Caco-2 (cell line): ENCODE measurements around the gene OR10P1. TPM values are rescaled to one million over a fixed set of nuclear protein-coding genes. Genes with fewer than 3 reads are reported as not detected.

ENCODE experiments used
- BruUV-seq: library from RNA; stranded (reverse); fragments of 400-500 nt; replicated peaks from 2 replicates; lab custom pipeline; 2021; lab: Mats Ljungman, UMichigan
- CTCF ChIA-PET: fragments of 300-600 bp; sonication (Branson Sonifier 250); formaldehyde crosslinking; loops from one replicate; lab custom pipeline; 2022; ENCODE audit warnings: antibody characterized with exemption; lab: Charles Lee
- POLR2A ChIA-PET: fragments of 300-600 bp; sonication (Branson Sonifier 250); formaldehyde crosslinking; loops from one replicate; lab custom pipeline; 2022; ENCODE audit warnings: antibody characterized with exemption; lab: Charles Lee
- DNase-seq, 2 experiments: peaks; one replicate each; pipeline versions ENCODE4 v3.0.0 to v3.0.0-alpha.2; 2020 to 2022
- H3K27me3 ChIP-seq: replicated peaks from 2 replicates; pipeline ENCODE4 v1.6.0; 2011; ENCODE audit warnings: low read length; ENCODE audit not compliant: control insufficient read depth, insufficient read depth
- H3K36me3 ChIP-seq: 2 replicates; pipeline ENCODE4 v1.5.1; 2011; ENCODE audit warnings: low read length; ENCODE audit not compliant: control insufficient read depth, insufficient read depth
- H3K4me1 ChIP-seq: fragments of 250-450 bp; sonication (Bioruptor Pico); 2 replicates; pipeline ENCODE4 v1.5.1; 2020; ENCODE audit warnings: mild to moderate bottlenecking
- H3K4me3 ChIP-seq: 2 replicates; pipeline ENCODE4 v1.5.1; 2011; ENCODE audit warnings: low read depth, mild to moderate bottlenecking, control low read depth, low read length
- H3K9me3 ChIP-seq: fragments of 250-450 bp; sonication (Bioruptor Pico); 2 replicates; pipeline ENCODE4 v1.5.1; 2020; ENCODE audit warnings: mild to moderate bottlenecking, moderate library complexity
- H3K27ac Mint-ChIP-seq: one replicate; pipeline ENCODE4 v1.8.0; 2022; ENCODE audit warnings: mixed read lengths; ENCODE audit not compliant: unreplicated experiment
- H3K27me3 Mint-ChIP-seq: one replicate; pipeline ENCODE4 v1.8.0; 2022; ENCODE audit warnings: mixed read lengths; ENCODE audit not compliant: insufficient read depth, unreplicated experiment
- H3K36me3 Mint-ChIP-seq: one replicate; pipeline ENCODE4 v1.8.0; 2022; ENCODE audit warnings: mild to moderate bottlenecking, mixed read lengths; ENCODE audit not compliant: insufficient read depth, unreplicated experiment
- H3K4me1 Mint-ChIP-seq: one replicate; pipeline ENCODE4 v1.8.0; 2022; ENCODE audit warnings: low read depth, mixed read lengths; ENCODE audit not compliant: unreplicated experiment
- H3K4me3 Mint-ChIP-seq: one replicate; pipeline ENCODE4 v1.8.0; 2022; ENCODE audit warnings: mild to moderate bottlenecking, moderate library complexity, mixed read lengths; ENCODE audit not compliant: unreplicated experiment
- H3K9me3 Mint-ChIP-seq: one replicate; pipeline ENCODE4 v1.8.0; 2022; ENCODE audit warnings: mixed read lengths; ENCODE audit not compliant: unreplicated experiment
- intact Hi-C: fragments of 100-400 bp; cut with micrococcal nuclease; formaldehyde crosslinking; loops from one replicate; pipeline ENCODE4 v1.10.0; 2022; ENCODE audit not compliant: unreplicated experiment
- total RNA-seq: library from RNA; stranded (reverse); gene quantifications from 2 replicates; pipeline ENCODE4 v1.2.3, GENCODE V29; 2022
- TF ChIP-seq, protein P1 (sequence below), 2 experiments: fragments of 200-600 bp in 1 of 2; IDR thresholded peaks; 1 replicate in 1 of 2; 2 replicates in 1 of 2; pipeline versions ENCODE4 v1.5.1 to v1.8.0; 2011 to 2022; ENCODE audit warnings: antibody characterized with exemption in 1 of 2, control low read depth in 1 of 2, inconsistent platforms in 1 of 2, low read depth in 1 of 2, low read length in 1 of 2, mild to moderate bottlenecking in 1 of 2, moderate library complexity in 1 of 2; ENCODE audit not compliant: insufficient read depth in 1 of 2, severe bottlenecking in 1 of 2, unreplicated experiment in 1 of 2

The OR10P1 gene
- total RNA-seq, 1 experiment from 2014 or later = not detected

DNA sequence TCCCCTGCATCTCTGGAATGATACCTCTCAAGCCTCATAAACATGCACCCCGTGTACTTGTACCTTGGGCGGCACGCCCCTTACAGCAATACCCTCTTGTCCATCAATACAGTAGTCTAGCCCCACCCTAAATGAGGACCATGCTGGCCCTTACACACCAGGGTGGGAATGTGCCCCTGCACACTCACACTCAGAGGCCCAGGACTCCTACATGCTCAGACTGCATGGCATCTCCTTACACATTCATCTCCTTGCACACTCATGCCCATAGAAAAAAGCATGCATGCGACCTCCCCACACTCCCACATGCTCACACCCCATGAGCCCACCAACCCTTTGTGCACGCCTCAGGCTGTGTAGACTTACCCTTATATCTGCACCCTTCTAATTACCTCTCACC lies 49.0 kb downstream of the OR10P1 start:
- H3K9me3 Mint-ChIP-seq = no peaks in the 10 kb centered on the region

DNA sequence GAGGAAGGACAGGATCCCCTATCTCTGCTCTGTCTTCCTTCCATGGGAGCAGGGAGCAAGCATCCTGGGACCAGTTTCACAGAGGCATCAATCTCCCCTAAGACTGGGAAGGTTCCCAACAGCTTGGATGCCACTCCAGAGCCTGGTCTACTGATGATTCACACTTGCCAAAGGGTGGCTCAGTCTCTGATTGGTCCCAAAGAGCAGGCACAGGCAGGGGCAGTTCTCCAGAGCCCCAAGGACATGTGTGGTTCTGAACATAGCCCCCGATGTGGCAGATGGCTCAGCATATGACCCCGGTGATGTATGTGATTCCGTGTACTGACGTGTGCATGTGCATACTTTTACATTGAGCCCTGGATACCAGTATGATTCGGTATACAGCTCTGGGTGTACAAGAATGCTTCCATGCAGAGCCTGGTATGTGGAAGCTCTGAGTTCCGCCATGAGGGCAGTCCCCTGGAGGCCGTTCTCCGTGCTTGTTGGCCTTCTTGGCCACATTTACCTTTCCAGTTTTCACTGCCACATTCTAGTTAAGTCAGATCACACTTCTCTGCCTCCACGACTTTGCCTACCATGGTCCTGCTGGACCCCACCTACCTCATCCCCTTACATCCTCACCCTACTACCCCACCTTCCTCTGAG lies 49.8 kb downstream of the OR10P1 start:
- DNase-seq = no peak
- no TSS peak for BruUV-seq
- no peak overlapping the region for H3K4me3 Mint-ChIP-seq
- peaks cover 3% of the 10 kb centered on the region for H3K36me3 Mint-ChIP-seq
- intact Hi-C loops = no loop called here
- H3K36me3 ChIP-seq = peaks cover 3% of the 10 kb centered on the region
- peaks cover 8% of the 10 kb centered on the region for H3K4me1 Mint-ChIP-seq
- TF ChIP-seq, protein P1, sequence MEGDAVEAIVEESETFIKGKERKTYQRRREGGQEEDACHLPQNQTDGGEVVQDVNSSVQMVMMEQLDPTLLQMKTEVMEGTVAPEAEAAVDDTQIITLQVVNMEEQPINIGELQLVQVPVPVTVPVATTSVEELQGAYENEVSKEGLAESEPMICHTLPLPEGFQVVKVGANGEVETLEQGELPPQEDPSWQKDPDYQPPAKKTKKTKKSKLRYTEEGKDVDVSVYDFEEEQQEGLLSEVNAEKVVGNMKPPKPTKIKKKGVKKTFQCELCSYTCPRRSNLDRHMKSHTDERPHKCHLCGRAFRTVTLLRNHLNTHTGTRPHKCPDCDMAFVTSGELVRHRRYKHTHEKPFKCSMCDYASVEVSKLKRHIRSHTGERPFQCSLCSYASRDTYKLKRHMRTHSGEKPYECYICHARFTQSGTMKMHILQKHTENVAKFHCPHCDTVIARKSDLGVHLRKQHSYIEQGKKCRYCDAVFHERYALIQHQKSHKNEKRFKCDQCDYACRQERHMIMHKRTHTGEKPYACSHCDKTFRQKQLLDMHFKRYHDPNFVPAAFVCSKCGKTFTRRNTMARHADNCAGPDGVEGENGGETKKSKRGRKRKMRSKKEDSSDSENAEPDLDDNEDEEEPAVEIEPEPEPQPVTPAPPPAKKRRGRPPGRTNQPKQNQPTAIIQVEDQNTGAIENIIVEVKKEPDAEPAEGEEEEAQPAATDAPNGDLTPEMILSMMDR (IDR thresholded peaks at IDR 0.05; ENCODE audit: insufficient read depth in 1 of 2, low read depth in 1 of 2, low read length in 1 of 2, severe bottlenecking in 1 of 2, unreplicated experiment in 1 of 2) = no peak
- no peaks in the 10 kb centered on the region for H3K27me3 ChIP-seq
- no peaks in the 10 kb centered on the region for H3K9me3 Mint-ChIP-seq
- CTCF ChIA-PET = no interaction called here
- H3K27me3 Mint-ChIP-seq = no peaks in the 10 kb centered on the region
- POLR2A ChIA-PET = no interaction called here
- H3K4me3 ChIP-seq = no peak overlapping the region
- no peak overlapping the region for H3K27ac Mint-ChIP-seq
- no peaks in the 10 kb centered on the region for H3K9me3 ChIP-seq
- peaks cover 4% of the 10 kb centered on the region; the same call in 1 of the 2 replicates for H3K4me1 ChIP-seq

More for the DNA sequence above, 49.0 kb downstream of the OR10P1 start:
- peaks cover 5% of the 10 kb centered on the region for H3K36me3 Mint-ChIP-seq
- no peaks in the 10 kb centered on the region for H3K27me3 ChIP-seq
- no peaks in the 10 kb centered on the region for H3K9me3 ChIP-seq
- peaks cover 3% of the 10 kb centered on the region for H3K36me3 ChIP-seq
- no peak for DNase-seq
- H3K4me3 Mint-ChIP-seq = no peak overlapping the region
- H3K27ac Mint-ChIP-seq = no peak overlapping the region
- no TSS peak for BruUV-seq
- no peak overlapping the region for H3K4me3 ChIP-seq
- TF ChIP-seq, protein P1 (IDR thresholded peaks at IDR 0.05; ENCODE audit: insufficient read depth in 1 of 2, low read depth in 1 of 2, low read length in 1 of 2, severe bottlenecking in 1 of 2, unreplicated experiment in 1 of 2) = no peak
- ChIA-PET CTCF (no interaction called here), POLR2A (no interaction called here)
- H3K4me1 Mint-ChIP-seq = peaks cover 8% of the 10 kb centered on the region
- H3K4me1 ChIP-seq = peaks cover 4% of the 10 kb centered on the region; the same call in 1 of the 2 replicates
- intact Hi-C loops = no loop called here
- no peaks in the 10 kb centered on the region for H3K27me3 Mint-ChIP-seq

Other genes with a start within 250 kb of the OR10P1 start
- gene OR6C65, start 236.4 kb upstream of the OR10P1 start, total RNA-seq = not detected in 2 replicates
- gene OR6C76, start 210.6 kb upstream of the OR10P1 start, total RNA-seq = not detected in 2 replicates
- not detected in 2 replicates for gene OR6C2, start 192.8 kb upstream of the OR10P1 start, total RNA-seq
- gene OR6C70, start 166.8 kb upstream of the OR10P1 start, total RNA-seq = not detected in 2 replicates
- not detected in 2 replicates for gene OR6C68, start 144.5 kb upstream of the OR10P1 start, total RNA-seq
- not detected in 2 replicates for gene OR6C4, start 87.3 kb upstream of the OR10P1 start, total RNA-seq
- gene OR2AP1, start 64.4 kb upstream of the OR10P1 start, total RNA-seq = not detected in 2 replicates
- gene ITGA7, start 71.0 kb downstream of the OR10P1 start, total RNA-seq = 46.1 and 47.0 TPM in 2 replicates
- gene BLOC1S1, start 79.2 kb downstream of the OR10P1 start, total RNA-seq = 59.4 and 73.7 TPM in 2 replicates
- 6.0 and 9.7 TPM in 2 replicates for gene RDH5, start 83.5 kb downstream of the OR10P1 start, total RNA-seq
- 947 and 983 TPM in 2 replicates for gene CD63, start 92.1 kb downstream of the OR10P1 start, total RNA-seq
- 11.0 and 13.3 TPM in 2 replicates for gene GDF11, start 106.2 kb downstream of the OR10P1 start, total RNA-seq
- gene SARNP, start 180.8 kb downstream of the OR10P1 start, total RNA-seq = 70.9 and 77.6 TPM in 2 replicates
- 44.0 and 48.3 TPM in 2 replicates for gene ORMDL2, start 181.1 kb downstream of the OR10P1 start, total RNA-seq
- gene DNAJC14, start 192.7 kb downstream of the OR10P1 start, total RNA-seq = 21.1 and 24.5 TPM in 2 replicates
- 1.9 and 2.2 TPM in 2 replicates for gene MMP19, start 206.0 kb downstream of the OR10P1 start, total RNA-seq